GM18868 (cell line): ENCODE measurements around the gene TOM1.
"Not testable (repeated sequence)": the region's sequence is repeated elsewhere in the genome, so short reads cannot be mapped to it uniquely, and the experiment has no call there.

Experiments used
- ATAC-seq: cut with Tn5 transposase; IDR thresholded peaks from one replicate; pipeline ENCODE4 v1.9.1; 2021; ENCODE audit warnings: mild to moderate bottlenecking, moderate library complexity; ENCODE audit not compliant: unreplicated experiment

Gene TOM1

DNA sequence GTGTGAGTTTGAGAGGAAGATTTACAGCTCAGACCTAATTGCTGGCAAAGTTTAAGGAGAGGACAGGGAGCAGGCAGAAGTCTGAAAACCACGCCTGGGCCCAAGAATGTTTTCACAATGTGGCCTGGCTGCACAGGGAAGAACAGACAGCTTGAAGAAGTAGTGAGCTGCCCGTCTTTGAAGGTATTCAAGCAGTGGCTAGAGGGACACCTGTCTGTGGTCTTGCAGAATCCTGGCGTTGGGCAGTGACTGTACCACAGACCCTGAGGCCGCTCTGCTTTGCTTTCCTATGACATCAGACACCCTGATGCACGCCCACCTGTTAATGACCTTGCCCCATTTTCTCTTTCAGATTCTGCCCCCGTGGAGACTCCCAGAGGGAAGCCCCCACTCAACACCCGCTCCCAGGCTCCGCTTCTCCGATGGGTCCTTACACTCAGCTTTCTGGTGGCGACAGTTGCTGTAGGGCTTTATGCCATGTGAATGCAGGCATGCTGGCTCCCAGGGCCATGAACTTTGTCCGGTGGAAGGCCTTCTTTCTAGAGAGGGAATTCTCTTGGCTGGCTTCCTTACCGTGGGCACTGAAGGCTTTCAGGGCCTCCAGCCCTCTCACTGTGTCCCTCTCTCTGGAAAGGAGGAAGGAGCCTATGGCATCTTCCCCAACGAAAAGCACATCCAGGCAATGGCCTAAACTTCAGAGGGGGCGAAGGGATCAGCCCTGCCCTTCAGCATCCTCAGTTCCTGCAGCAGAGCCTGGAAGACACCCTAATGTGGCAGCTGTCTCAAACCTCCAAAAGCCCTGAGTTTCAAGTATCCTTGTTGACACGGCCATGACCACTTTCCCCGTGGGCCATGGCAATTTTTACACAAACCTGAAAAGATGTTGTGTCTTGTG lies 93.7 kb downstream of the TOM1 start:
- ATAC-seq: no peak

GRCh38 chr22:35394011-35394312 lies 94.3 kb downstream of the TOM1 start:
- no peak for ATAC-seq

DNA sequence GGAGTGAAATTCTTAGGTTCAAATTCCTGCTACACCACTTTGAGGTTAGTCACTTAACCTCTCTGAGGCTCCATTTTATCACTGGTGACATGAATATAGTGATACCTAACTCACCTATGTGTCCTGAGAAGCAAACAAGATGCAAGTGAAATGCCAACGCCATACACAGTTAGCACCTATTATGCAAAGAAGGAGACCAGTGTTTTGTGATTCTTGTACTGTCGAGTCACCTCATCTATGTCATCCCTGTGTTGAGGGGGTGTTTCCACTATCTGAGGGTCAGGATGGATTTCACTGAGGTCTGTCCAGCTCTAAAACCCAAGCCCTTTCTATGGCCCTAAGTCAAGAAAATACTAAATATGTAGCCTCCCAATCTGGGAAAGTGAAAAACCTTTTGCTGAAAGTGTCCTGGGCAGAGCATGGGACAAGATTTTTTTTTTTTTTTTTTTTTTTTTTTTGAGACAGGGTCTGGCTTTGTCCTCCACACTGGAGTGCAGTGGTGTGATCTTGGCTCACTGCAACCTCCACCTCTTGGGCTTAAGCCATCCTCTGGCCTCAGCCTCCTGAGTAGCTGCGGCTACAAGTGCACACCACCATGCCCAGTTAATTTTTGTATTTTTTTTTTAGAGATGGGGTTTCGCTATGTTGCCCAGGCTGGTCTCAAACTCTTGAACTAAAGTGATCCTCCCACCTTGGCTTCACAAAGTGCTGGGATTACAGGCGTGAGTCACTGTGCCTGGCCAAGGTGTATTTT lies 95.3 kb downstream of the TOM1 start:
- no peak for ATAC-seq

- not testable (repeated sequence) for ATAC-seq
Observed at GRCh38 chr22:35396622-35397021, 96.9 kb downstream of the TOM1 start.

- no peak for ATAC-seq
Observed at GRCh38 chr22:35397095-35397904, 97.6 kb downstream of the TOM1 start.
